Measurements from ENCODE around the gene LYSET.
"Not testable (repeated sequence)": the region's sequence is repeated elsewhere in the genome, so short reads cannot be mapped to it uniquely, and the experiment has no call there.

- TF ChIP-seq CTCF (conservative IDR thresholded peaks at IDR 0.05; ENCODE audit: low read length); EZH2phosphoT487 (IDR thresholded peaks at IDR 0.05; ENCODE audit: borderline replicate concordance, low read depth, low read length): not testable (repeated sequence)
Observed at GRCh38 chr14:93169619-93170018, 15.5 kb upstream of the LYSET start.

All from OCI-LY7 (cell line).